Measurements from ENCODE around the gene TAOK2.
A peak's percentile ranks its signal among the peaks of the same experiment; 100 is the strongest.
"Not testable (repeated sequence)": the region's sequence is repeated elsewhere in the genome, so short reads cannot be mapped to it uniquely, and the experiment has no call there.

TAOK2 gene

DNA sequence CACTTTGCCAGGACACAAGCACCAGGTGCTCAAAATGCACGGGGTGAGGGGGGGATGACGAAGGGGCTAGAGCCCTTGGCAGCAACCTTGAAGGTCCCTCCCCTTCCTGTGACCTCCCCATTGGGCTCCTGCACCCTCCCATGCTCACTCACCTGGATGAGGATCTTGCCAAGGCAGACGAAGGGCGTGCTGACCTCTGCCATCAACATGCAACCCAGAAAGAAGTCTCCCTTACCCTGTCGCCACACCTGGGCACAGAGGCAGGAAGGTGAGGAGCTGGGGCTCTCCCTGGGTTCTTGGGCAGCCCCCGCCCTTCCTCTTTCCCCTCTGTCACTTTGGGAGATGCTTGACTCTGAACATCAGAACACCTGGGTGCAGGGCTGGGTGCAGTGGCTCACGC, 51.9 kb downstream of the TAOK2 start:
- no peak for DNase-seq

DNA sequence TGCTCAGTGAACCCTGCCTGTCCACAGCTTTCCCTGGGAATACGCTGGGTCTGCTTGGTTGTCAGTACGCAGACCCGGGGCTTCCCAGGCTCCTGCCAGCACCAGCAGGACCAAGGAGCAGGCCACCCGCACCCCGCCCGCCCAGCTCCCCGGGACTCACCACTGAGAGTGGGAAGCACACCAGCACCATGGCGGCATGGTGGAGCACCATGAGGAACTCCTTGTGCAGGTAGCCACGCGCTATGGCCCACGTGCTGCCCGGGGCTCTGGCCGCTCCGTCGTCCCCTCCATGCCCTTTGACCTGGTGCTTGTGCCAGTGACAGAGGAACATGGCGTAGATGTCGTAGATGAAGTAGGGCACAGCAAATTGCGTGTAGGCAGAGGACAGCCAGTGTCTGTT, 52.8 kb downstream of the TAOK2 start:
- DNase-seq, result no peak

DNA sequence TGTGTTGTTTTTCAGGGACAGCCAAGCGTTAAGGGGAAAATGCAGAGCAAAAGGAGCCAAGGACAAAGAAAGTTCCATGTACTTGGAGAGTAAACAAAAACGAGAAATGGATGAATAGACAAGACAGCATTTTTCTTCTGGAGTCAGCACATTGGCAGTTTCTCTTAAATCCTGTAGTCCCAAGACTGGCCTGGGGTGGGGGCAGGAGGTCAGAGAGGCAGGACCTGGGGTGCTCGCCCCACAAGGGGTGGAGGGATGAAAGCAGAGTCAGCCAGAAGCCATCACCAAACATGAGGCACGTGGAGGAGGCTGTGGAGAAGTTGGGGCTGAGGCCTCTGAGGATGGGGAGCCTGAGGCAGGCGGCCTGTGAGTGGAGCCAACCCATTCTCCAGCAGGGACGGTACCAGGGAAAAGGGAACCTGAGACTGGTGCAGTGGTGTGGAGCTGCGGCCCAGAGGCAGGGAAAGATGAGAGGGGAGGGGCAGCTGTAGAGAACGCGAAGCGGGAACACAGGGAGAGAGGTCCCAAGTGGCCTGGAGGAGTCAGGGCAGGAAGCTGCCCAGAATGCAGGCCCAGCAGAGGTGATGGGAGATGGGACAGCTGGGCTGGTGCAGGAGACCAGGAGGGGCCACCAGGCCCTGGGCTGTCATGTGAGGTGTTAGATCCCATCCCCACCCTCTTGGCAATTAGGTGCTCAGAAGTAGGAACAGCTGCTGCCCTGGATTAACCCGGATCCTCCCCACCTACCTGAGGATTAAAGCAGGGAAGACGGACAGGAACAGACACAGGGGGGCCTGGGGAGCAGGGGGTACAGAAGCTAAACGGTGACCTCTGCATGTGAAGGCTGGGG, 54.1 kb downstream of the TAOK2 start:
- no peak for DNase-seq

- DNase-seq, result peak; percentile 54
Observed at GRCh38 chr16:30028438-30029076, 54.9 kb downstream of the TAOK2 start.

DNA sequence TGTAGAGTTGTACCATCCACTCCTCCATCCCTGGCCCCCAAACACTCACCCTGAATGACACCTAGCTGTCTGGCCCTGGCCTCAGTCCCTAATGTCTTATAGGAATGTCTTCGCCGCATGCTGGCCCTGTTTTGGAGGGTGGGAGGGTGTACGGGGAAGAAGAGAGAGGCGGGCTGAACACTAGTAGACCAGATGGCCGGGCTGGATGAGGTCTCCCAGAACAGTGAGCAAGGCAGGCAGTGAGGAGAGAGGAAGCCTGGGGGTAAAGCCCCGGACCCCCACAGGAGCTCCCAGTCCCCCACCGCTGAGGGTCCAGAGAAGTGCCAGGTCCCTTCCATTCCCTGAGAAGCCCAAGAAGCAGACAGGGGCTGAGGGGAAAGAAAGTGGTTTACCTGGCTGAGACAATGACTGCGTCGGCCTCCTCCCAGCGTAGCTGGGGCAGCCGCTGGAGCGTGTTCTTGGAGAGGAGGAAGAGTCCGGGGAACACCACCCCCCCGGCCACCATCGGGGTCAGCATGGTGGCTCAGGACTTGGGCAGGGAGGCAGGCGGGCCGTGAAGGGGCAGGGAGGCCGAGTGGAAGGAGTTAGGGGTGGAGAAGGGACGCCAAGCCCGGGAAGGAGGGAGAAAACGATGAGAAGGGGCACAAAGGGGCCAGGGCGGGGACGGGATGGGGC, 56.5 kb downstream of the TAOK2 start:
- DNase-seq, result no peak

DNA sequence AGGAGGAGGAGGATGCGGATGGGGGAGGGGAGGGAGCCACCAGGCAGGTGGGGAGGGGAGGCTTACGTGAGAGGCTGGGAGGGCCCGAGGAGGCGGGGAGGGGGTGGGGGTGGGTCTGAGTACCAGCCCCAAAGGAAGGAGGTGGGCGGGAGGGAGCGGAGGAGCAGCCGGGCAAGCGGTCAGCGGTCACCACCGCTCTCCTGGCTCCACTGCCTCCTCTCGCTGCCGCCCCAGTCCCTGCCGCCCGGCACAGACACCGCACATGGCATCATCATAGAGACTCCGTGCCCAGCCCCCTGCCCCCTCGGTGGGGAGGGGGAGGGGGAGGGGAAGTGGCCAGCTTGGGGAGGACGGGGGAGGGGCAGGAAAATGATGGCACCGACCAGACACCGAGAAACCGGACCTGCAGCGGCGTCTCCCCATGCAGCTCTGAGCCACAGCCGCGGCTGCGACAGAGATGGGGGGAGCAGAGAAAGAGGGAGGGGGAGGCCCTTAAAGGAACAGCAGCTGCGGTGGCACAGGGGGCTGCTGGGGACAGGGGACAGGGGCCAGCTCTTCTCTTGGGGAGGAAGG, 57.3 kb downstream of the TAOK2 start, which contains the start of gene TLCD3B:
Gene TLCD3B (minus strand): TSS at position 431 of the 573 bp plus-strand sequence. CDS start 744 bp downstream, outside the sequence.
- no peak for DNase-seq

DNA sequence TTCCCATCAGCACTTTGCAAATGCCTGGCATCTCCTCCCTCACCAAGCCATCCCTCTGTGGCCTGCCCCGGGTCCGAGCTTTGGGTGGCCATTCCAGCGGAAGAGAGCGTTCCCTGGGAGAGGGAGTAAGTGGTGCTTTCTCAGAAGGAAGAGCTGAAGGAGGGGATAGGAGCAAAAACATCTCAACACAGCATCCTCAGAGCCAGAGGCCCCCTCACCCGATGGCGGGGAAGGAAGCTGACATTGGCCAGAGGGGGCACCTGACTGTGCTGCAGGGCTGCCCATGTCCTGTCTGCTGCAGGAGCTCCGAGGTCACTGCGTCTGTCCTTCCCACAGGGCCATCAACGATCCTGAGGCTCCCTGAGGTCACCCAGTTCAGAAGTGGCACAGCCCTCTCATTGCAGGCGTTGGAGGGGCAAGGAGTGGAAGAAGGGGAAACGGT, 57.8 kb downstream of the TAOK2 start:
- DNase-seq, result no peak

- peak; percentile 36 for DNase-seq
Observed at GRCh38 chr16:30032083-30032819, 58.6 kb downstream of the TAOK2 start.

- DNase-seq, result no peak
Observed at GRCh38 chr16:30033270-30033669, 59.6 kb downstream of the TAOK2 start.

- DNase-seq, result no peak
Observed at GRCh38 chr16:30040221-30040620, 66.6 kb downstream of the TAOK2 start.

- DNase-seq, result not testable (repeated sequence)
Observed at GRCh38 chr16:30040690-30041089, 67.0 kb downstream of the TAOK2 start.

- no peak for DNase-seq
Observed at GRCh38 chr16:30041841-30042240, 68.2 kb downstream of the TAOK2 start.

All from right hindlimb (tissue), 1 donor.